GM18498 (cell line): Measurements from ENCODE around the gene PHEX.

Experiments
- ATAC-seq: cut with Tn5 transposase; IDR thresholded peaks from one replicate; pipeline ENCODE4 v1.9.1; 2021; ENCODE audit warnings: mild to moderate bottlenecking, moderate library complexity; ENCODE audit not compliant: unreplicated experiment

Gene PHEX

GRCh38 chrX:22147214-22147613, 115.1 kb downstream of the PHEX start:
- ATAC-seq = no peak

DNA sequence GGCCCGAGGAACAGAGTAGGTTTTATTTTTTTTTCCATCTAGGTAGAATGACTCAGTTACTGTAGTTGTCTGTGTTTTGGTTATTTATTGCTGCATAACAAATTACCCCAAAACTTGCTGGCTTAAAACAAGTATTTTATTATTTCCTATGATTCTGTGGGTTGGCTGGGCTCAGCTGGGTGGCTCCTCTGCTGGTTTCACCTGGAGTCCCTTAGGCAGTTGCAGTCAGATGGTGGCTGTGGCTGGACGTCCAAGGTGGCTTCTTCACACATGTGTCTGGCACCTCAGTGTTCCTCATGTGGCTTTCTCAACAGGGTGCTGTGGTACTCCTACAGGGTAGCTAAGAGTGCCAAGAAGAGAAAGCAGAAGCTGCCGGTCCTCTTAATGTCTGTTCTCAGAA, 115.8 kb downstream of the PHEX start:
- no peak for ATAC-seq

- no peak for ATAC-seq
Measured at GRCh38 chrX:22148565-22148964, 116.4 kb downstream of the PHEX start.

DNA sequence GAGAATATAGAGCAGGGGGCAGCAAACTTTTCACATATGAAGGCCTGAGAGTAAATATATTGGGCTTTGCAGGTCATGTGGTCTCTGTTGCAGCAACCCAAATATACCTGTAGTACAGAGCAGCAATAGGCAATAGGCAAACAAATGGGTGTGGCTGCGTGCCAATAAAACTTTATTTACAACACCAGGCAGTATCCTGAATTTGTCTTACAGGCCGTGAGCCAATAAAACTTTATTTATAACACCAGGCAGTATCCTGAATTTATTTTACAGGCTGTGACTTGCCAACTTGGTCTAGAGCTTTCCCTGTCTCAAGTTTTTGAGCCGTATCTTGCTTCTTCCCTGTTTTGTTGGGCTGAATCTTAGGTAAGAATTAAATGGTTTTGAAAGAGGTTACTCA, 118.2 kb downstream of the PHEX start:
- ATAC-seq = no peak

DNA sequence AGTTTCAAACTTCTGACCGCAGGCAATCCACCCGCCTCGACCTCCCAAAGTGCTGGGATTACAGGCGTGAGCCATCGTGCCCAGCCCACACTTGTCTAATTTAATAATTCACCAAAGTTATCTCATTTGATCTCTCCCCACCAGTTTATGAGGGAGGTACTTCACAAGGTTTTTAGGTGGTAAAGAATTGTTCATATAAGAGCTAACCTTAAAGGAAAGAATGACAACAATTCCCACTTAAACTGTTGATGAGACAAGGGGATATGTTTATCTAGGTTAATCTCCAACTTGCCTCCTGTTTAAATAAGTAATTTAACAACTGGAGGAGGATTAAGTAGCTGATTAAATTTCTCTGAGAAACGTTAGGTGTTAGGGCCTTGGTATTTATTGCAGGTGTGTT, 123.0 kb downstream of the PHEX start:
- no peak for ATAC-seq

GRCh38 chrX:22159071-22159470, 126.9 kb downstream of the PHEX start:
- ATAC-seq = no peak

- ATAC-seq = no peak
Measured at GRCh38 chrX:22163326-22163725, 131.2 kb downstream of the PHEX start.

DNA sequence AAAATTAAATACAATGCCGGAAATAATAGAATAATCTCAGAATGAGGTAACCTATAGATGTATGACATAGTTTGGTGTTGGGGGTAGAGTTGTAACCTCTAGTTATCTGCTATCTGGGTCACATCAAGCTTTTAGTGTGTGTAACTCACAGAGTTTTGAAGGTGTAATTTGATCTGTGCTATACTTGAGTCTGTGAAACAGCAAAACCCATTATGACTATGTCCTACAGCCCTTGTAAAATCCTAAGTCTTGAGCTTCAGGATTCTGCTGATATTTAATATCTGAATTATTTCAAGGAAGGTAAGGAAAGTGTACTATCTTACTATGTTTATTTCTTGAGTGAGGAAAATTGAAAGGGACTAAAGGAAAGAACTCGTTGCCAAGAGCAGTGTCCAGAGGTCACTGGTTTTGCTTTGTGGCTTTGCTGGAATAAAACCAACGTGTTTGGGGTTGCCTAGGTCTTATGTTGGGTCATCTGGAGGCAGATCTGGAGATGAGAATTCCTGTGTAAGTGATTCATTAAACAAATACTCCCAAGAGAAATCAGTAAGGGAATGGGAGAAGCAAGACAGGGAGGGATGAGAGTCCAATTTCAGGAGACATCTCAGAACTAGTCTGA, 132.8 kb downstream of the PHEX start:
- ATAC-seq = no peak

- no peak for ATAC-seq
Measured at GRCh38 chrX:22165732-22166457, 133.8 kb downstream of the PHEX start.

DNA sequence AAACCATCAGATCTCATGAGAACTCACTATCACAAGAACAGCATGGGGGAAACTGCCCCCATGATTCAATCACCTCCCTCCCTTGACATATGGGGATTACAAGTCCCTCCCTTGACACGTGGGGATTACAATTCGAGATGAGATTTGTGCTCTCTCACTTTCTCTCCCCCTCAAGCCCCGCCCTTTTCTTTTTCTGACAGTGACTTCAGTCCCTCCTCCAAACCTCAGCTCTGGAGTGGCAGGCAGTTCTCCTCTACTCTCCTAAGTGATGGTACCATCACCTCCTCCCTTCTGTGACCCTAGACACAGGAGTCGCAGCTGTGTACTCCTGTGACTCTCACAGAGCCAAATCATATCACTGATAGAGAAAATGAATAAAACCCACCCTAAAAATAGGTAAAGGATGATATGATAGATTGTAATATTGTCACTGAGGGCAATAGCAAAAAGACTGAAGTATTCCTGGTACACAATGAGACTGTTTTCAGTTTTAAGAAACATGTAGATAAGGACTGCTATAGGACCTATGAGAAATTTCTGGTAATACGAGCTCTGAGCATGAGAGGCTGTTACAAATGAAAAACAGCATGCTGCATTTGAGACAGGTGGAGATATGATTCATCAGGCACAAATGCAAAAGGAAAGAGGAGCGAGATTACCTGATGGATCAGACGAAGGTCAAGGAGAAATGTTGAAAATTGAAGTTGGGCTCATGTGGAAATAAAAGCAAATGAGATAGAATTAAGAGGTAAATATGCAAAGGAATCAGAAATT, 139.3 kb downstream of the PHEX start:
- ATAC-seq = no peak

DNA sequence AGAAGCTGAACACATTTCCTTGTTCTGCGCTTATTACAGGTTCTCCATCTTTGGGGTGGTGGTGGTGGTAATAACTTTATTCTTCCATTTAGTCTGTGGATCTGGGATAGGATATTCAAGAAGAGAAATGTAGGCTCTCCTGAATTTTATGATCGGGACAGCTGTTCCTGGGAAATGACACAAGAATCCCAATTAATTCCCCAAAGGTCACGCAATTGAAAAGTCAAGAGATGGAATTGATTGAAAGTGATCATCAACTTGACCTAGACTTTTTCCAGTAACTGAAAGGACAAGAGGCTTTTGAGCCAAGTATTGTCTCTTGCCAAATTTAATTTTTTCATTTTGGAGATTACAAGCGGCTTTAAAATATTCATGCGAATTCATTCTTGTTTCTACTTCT, 141.8 kb downstream of the PHEX start:
- ATAC-seq = no peak

DNA sequence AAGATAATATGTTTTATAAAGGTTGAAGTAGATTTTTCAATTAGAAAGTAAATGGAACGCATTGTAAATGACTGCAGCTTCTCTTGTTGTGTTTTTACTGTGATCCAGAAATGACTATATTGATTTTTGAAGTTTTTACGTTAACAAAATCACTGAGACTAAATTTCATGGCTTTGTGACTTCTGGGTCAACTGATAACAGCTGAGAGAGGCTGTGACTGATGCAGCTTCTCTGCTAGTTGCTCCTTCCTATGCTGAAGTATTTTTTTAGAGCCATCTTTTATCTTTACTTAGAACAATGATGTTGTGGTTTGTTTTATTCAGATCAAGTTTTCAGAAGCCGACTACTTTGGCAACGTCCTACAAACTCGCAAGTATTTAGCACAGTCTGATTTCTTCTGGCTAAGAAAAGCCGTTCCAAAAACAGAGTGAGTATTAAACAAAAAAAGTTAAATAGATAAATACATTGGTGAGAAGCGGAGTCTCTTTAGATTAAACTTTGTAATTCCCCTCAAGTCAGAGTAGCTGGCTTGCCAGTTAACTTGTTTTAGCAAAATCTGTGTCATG, 145.9 kb downstream of the PHEX start:
- ATAC-seq = no peak

DNA sequence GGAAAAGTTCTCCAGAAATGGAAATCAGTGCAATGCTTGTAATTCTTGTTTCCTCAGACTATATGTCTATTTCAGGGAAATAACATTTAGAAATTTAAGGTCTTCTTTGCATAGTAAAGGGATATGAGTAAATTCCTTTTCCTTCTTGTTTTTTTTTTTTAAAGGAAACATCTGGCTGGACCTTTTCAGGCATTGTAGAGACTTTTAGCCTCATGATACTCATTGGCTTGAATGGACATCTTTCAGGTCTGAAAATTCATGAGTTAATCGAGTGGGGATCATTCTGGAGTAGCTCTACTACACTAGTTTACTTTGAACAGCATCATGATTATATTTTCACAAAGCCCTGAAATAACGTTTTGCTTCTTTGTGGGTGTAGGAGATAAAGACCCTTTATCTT, 152.0 kb downstream of the PHEX start:
- ATAC-seq = no peak

- ATAC-seq = no peak
Measured at GRCh38 chrX:22186165-22186564, 154.0 kb downstream of the PHEX start.

GRCh38 chrX:22192419-22193060, 160.4 kb downstream of the PHEX start:
- peak; percentile 95 for ATAC-seq

DNA sequence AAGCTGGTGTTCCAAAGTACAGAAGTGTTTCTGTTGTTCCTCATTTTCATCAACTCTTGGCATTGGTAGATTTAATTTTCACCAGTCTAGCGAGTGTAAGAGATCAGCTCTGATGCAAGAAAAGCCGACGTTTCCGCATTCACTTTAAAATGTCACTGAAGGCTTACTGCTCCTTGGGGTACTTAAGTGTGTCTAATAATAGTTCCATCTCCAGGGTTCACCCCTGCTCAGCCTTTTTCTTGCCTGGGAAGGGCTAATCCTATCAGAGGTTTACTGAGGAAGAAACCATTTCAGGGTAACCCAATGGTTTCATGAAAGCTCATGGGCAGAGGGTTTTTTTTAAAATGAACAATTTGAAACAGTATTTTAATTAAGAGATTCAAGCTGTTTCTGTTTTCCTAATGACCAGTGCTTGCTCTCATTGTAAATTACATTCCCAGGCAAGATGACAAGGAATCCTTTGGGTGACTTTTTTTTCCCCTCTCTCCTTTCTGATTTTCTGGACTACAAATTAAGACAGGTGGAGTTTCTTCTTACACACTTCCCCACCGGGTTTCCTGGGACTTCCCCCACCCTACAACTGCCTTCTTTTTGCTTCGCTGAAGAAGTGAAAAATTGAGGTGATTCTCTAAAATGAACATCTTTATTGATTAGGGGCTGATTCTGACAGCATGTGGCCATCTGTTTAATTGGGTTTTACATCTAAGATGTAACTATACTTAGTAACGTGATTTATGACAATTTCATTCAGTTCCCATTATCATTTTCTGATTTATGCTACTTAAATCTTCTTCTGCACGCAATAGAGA, 161.9 kb downstream of the PHEX start:
- no peak for ATAC-seq

DNA sequence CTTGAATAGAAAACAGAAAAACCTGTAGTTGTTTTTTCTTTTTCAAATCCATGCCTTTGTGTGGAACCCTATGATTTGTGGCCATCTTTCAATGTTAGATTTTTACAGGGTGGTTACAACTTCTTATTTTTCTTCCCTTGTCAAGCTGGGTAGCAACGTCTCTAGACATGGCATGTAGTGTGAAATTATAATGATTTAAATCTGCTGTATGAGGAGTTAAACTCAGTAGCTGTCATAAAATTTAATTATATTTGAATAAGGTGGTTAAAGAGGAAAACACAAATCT, 162.5 kb downstream of the PHEX start:
- no peak for ATAC-seq

DNA sequence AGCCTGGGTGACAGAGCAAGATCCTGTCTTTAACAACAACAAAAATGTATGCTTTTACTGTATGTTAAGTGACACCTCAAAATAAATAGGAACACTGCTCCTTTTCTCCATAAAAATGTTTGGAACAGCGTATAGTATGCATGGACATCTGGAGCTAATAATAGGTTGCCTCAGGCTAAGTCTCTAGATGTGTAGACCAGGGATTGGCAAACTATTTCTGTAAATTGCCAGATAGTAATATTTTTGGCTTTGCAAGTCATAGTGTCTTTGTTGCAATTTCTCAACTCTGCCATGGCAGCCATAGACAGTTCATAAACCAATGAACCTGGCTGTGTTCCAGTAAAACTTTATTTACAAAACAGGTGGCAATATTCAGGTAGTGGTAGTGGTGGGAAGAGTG, 164.0 kb downstream of the PHEX start:
- no peak for ATAC-seq

GRCh38 chrX:22202251-22202650, 170.1 kb downstream of the PHEX start:
- no peak for ATAC-seq

DNA sequence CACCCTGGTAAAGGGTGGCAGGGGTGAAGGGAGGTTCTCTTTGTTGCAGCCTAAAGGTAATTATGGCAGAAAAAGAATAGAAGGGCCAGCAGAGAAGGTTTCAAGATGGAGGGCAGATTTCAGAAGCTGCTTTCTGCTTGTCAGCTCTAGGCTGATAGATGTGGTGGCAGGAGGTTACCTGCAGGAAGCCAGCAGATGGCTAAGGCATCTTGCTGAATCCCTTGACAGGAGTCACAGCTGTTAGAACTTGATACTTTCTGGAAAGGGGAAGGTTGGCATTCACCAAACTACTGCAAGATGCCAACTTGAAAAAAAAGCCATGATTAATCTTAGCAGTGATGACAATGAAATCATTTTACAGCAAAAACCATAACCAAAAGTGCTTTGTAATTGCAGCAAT, 171.1 kb downstream of the PHEX start:
- ATAC-seq = no peak

GRCh38 chrX:22206781-22207180, 174.7 kb downstream of the PHEX start:
- ATAC-seq = no peak
